Lower leg skin (tissue), 3 donors: ENCODE measurements around the gene LHFPL2.

Experiments
- POLR2A ChIP-seq, 2 donors: fragments of 450-650 bp; IDR thresholded peaks; one replicate each; pipeline ENCODE4 v1.6.1; 2016 to 2017; ENCODE audit warnings: antibody characterized with exemption in 2 of 2, mild to moderate bottlenecking in 1 of 2, moderate library complexity in 1 of 2
- TF ChIP-seq, protein P1 (sequence below), 3 donors: fragments of 450-650 bp; IDR thresholded peaks; one replicate each; pipeline ENCODE4 v1.5.1; 2016; ENCODE audit warnings: antibody characterized with exemption in 3 of 3, mild to moderate bottlenecking in 3 of 3, moderate library complexity in 2 of 3

DNA sequence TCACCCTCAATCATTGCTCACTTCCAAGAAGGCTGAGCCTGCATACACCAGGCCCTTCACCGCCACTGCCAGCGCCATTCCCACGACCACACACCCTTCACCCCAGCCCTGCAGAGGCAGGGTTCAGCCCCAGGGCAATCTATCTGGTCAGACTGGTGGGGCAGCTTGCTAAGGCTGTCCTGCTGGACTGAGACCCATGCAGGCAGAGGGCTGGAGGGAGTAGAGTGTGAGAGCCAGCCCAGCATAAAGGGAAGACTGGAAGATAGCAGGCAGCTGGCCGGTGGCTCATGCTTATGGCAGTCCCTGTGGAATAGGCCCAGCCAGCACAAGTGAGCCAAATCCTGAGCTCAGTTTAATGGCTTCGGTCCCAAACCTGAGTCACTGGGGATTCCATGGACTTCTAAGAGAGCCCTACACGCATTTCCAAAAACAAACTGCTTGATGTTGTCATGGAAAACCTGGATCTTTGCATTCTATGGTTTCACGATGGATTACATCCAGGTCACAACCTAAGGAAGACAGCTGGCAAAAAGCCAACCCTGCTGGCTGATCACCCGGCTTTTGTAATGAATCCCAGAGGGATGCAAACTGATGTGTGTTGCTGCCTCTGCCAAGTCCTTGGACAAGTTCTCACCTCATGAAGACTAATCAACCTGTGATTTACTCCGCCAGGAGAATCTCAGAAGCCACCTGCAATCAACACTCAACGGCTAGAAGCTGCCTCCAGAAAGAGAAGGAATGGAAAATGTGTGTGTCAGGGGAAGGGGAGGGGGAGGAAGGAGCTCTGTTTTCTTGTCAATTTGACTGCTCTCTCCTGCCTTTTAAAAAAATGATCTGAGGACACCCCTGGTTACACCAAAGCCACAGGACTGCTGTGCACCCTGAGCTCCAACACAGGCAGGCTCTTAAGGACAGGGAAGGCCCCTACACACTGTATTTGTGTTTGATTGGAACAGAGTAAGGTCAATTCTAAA is 143.6 kb downstream of the LHFPL2 start:
- no peak for TF ChIP-seq POLR2A (IDR thresholded peaks at IDR 0.05)
- TF ChIP-seq, protein P1, sequence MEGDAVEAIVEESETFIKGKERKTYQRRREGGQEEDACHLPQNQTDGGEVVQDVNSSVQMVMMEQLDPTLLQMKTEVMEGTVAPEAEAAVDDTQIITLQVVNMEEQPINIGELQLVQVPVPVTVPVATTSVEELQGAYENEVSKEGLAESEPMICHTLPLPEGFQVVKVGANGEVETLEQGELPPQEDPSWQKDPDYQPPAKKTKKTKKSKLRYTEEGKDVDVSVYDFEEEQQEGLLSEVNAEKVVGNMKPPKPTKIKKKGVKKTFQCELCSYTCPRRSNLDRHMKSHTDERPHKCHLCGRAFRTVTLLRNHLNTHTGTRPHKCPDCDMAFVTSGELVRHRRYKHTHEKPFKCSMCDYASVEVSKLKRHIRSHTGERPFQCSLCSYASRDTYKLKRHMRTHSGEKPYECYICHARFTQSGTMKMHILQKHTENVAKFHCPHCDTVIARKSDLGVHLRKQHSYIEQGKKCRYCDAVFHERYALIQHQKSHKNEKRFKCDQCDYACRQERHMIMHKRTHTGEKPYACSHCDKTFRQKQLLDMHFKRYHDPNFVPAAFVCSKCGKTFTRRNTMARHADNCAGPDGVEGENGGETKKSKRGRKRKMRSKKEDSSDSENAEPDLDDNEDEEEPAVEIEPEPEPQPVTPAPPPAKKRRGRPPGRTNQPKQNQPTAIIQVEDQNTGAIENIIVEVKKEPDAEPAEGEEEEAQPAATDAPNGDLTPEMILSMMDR (IDR thresholded peaks at IDR 0.05) = no peak
